GM21367 (cell line): ENCODE results near the gene MAP1LC3B.

Experiments
- ATAC-seq: cut with Tn5 transposase; IDR thresholded peaks from one replicate; pipeline ENCODE4 v1.9.1; 2021; ENCODE audit not compliant: unreplicated experiment

The MAP1LC3B gene

GRCh38 chr16:87391950-87392820, at the start of gene MAP1LC3B:
Gene MAP1LC3B (plus strand): TSS chr16:87392336. CDS start chr16:87392428, 92 bp downstream.
- ATAC-seq: peak; percentile 55

- no peak for ATAC-seq
Measured at GRCh38 chr16:87342504-87342903, 49.6 kb upstream of the MAP1LC3B start.

GRCh38 chr16:87342978-87343752, 49.0 kb upstream of the MAP1LC3B start:
- no peak for ATAC-seq

GRCh38 chr16:87343753-87344050, 48.4 kb upstream of the MAP1LC3B start:
- ATAC-seq: no peak

GRCh38 chr16:87344165-87344930, 47.8 kb upstream of the MAP1LC3B start:
- no peak for ATAC-seq

- no peak for ATAC-seq
Measured at GRCh38 chr16:87344931-87345631, 47.1 kb upstream of the MAP1LC3B start.

- ATAC-seq: no peak
Measured at GRCh38 chr16:87345726-87346424, 46.3 kb upstream of the MAP1LC3B start.

- ATAC-seq: no peak
Measured at GRCh38 chr16:87346517-87347060, 45.5 kb upstream of the MAP1LC3B start.

- ATAC-seq: no peak
Measured at GRCh38 chr16:87347932-87348615, 44.1 kb upstream of the MAP1LC3B start.

- ATAC-seq: no peak
Measured at GRCh38 chr16:87348616-87349157, 43.4 kb upstream of the MAP1LC3B start.

- no peak for ATAC-seq
Measured at GRCh38 chr16:87350031-87350430, 42.1 kb upstream of the MAP1LC3B start.

GRCh38 chr16:87350681-87351319, 41.3 kb upstream of the MAP1LC3B start:
- ATAC-seq: no peak

GRCh38 chr16:87351320-87351698, 40.8 kb upstream of the MAP1LC3B start:
- no peak for ATAC-seq

- ATAC-seq: no peak
Measured at GRCh38 chr16:87352818-87353217, 39.3 kb upstream of the MAP1LC3B start.

GRCh38 chr16:87353613-87354012, 38.5 kb upstream of the MAP1LC3B start:
- no peak for ATAC-seq

GRCh38 chr16:87356491-87356853, 35.7 kb upstream of the MAP1LC3B start:
- ATAC-seq: no peak

- ATAC-seq: no peak
Measured at GRCh38 chr16:87358250-87358649, 33.9 kb upstream of the MAP1LC3B start.

- no peak for ATAC-seq
Measured at GRCh38 chr16:87358696-87359095, 33.4 kb upstream of the MAP1LC3B start.

- ATAC-seq: no peak
Measured at GRCh38 chr16:87359121-87359520, 33.0 kb upstream of the MAP1LC3B start.
